Ovary (tissue), 9 donors: ENCODE data around the gene SGPP1. TPM values are rescaled to one million over a fixed set of nuclear protein-coding genes. Genes with fewer than 3 reads are reported as not detected.
A peak's percentile ranks its signal among the peaks of the same experiment; 100 is the strongest.

Source experiments
- DNase-seq, 5 donors: peaks; one replicate each; pipeline ENCODE4 v3.0.0-alpha.2; 2019 to 2020
- H3K27ac ChIP-seq, 2 donors: fragments of 200-600 bp; one replicate each; pipeline versions ENCODE4 v1.5.1 to v1.8.0; 2019 to 2022
- H3K27me3 ChIP-seq: fragments of 200-600 bp; one replicate; pipeline ENCODE4 v1.8.0; 2022
- H3K36me3 ChIP-seq: fragments of 200-600 bp; sonication (generic); one replicate; pipeline ENCODE4 v1.5.1; 2019
- H3K4me1 ChIP-seq: one replicate; pipeline ENCODE4 v1.8.1; 2013; ENCODE audit warnings: mild to moderate bottlenecking, moderate library complexity; ENCODE audit not compliant: insufficient read depth
- H3K4me3 ChIP-seq: fragments of 200-600 bp; sonication (generic); one replicate; pipeline ENCODE4 v1.5.1; 2017
- H3K9me3 ChIP-seq, 2 donors: fragments of 200-600 bp in 1 of 2; sonication (generic) in 1 of 2; one replicate each; pipeline versions ENCODE4 v1.5.1 to v1.8.1; 2013 to 2019; ENCODE audit warnings: mild to moderate bottlenecking in 1 of 2, moderate library complexity in 1 of 2
- CTCF ChIP-seq, 3 donors: fragments of 450-650 bp in 2 of 3; fragments of 200-600 bp in 1 of 3; IDR thresholded peaks; one replicate each; pipeline versions ENCODE4 v1.5.1 to v1.8.0; 2016 to 2022; ENCODE audit warnings: antibody characterized with exemption in 3 of 3, mild to moderate bottlenecking in 1 of 3
- EP300 ChIP-seq: sonication (generic); formaldehyde crosslinking; IDR thresholded peaks from one replicate; pipeline ENCODE4 v1.6.1; 2017; ENCODE audit warnings: antibody characterized with exemption
- POLR2A ChIP-seq: fragments of 450-650 bp; IDR thresholded peaks from one replicate; pipeline ENCODE4 v1.6.1; 2017; ENCODE audit warnings: antibody characterized with exemption, mild to moderate bottlenecking, moderate library complexity
- WGBS, 3 donors: extraction: QIAGEN DNeasy Blood & Tissue Kit in 1 of 3; methylation state at CpG; one replicate each; pipeline versions ENCODE4 v1.1.5 to v1.1.7; 2013 to 2017; 5-methylcytosine and 5-hydroxymethylcytosine counted together
- intact Hi-C, 4 donors: fragments of 100-400 bp; cut with DNase I; formaldehyde crosslinking; loops; one replicate each; pipeline versions ENCODE4 v1.11.0 to v1.15.1; 2022 to 2023
- polyA plus RNA-seq, 2 donors: library from polyadenylated mRNA; stranded (reverse); fragments of 200-250 nt in 1 of 2; fragments of 350-450 nt in 1 of 2; fragmentation: Illumina TruSeq in 1 of 2; extraction: RNeasy Lipid Tissue Mini Kit (QIAGEN cat#74804) in 1 of 2; gene quantifications; one replicate each; pipeline ENCODE4 v1.2.3, GENCODE V29; 2013 to 2014
- total RNA-seq, 7 donors: library from RNA; depleted of rRNA in 2 of 7; stranded (reverse); fragments of >200 nt in 2 of 7; fragmentation: NEBNext Ultra II Directional in 3 of 7; extraction: Animal tissue kit (Norgen Biotek cat#: 25700) in 3 of 7; gene quantifications; one replicate each; pipeline versions ENCODE4 v1.1.0 to v1.2.4, GENCODE V29; 2016 to 2023
- donor health status: DM: no; HTN: no; CAD: no; lungs with moderate emphysema.
- donor health status: DM: no; HTN: no; CAD: no.
- donor health status: Bipolar disorder and iron deficiency.
- donor health status: DM: yes; HTN: yes; CAD: no.
- donor health status: DM: no; HTN: no; CAD: no.
- donor health status: DM: yes; HTN: yes; CAD: no.

The SGPP1 gene
- total and polyA plus RNA-seq, 9 donors: 7.6 to 18.4 (median 14.4) TPM

- TF ChIP-seq POLR2A (no peak), CTCF (IDR thresholded peaks at IDR 0.05) (no peak), EP300 (no peak)
- intact Hi-C loops: no loop called here
- no peaks in the 10 kb centered on the region for H3K4me1 ChIP-seq
- DNase-seq: no peak
- H3K4me3 ChIP-seq: no peak overlapping the region
- no peaks in the 10 kb centered on the region for H3K36me3 ChIP-seq
- H3K27ac ChIP-seq: no peak overlapping the region
- H3K9me3 ChIP-seq: no peaks in the 10 kb centered on the region
- 87 to 92% (median 92%) methylated on average over 5 of the region's 5 CpGs for WGBS, 3 donors
- no peaks in the 10 kb centered on the region for H3K27me3 ChIP-seq
Measured at GRCh38 chr14:63735720-63736119, 7.9 kb upstream of the SGPP1 start.

GRCh38 chr14:63730659-63731058, 2.8 kb upstream of the SGPP1 start:
- no peaks in the 10 kb centered on the region for H3K36me3 ChIP-seq
- 63 to 73% (median 67%) methylated on average over 3 of the region's 3 CpGs for WGBS, 3 donors
- no peak overlapping the region for H3K27ac ChIP-seq
- no peaks in the 10 kb centered on the region for H3K4me1 ChIP-seq
- no peak for TF ChIP-seq POLR2A
- no peaks in the 10 kb centered on the region for H3K9me3 ChIP-seq
- no peaks in the 10 kb centered on the region for H3K27me3 ChIP-seq
- no peak for DNase-seq
- H3K4me3 ChIP-seq: no peak overlapping the region
- intact Hi-C loops: no loop called here

DNA sequence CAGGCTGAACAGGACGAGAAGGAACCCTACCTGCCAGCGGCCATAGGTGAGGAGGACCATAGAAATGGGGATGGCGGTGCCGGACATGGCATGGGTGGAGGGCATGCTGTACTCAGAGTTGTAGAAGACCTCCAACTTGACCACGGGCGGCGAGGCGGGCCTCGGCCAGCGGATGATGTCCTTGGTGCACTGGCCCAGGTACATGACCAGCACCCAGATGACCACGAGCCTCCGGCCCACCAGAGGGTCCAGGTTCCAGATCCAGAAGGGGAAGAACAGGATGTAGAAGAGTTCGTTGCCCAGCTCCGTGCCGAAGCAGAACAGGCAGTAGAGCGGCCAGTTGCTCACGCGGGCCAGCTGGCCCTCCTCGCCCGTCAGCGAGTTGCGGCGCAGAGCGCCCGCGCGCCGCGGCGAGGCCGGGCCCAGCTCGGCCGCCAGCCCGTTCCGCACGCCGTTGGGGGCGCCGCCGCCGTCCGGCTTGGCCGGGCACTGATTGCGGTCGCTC, 582 bp downstream of the SGPP1 start:
- Histone ChIP-seq H3K4me1 (no peaks in the 10 kb centered on the region), H3K27me3 (no peaks in the 10 kb centered on the region), H3K4me3 (peak overlapping the region; percentile 94), H3K27ac (peak overlapping the region; percentile 67 to 86), H3K36me3 (no peaks in the 10 kb centered on the region), H3K9me3 (no peaks in the 10 kb centered on the region)
- 0 to 1% (median 0%) methylated on average over 40 to 45 of the region's 45 CpGs for WGBS, 3 donors
- no peak for TF ChIP-seq EP300
- TF ChIP-seq POLR2A: no peak
- no peak for TF ChIP-seq CTCF (IDR thresholded peaks at IDR 0.05)
- DNase-seq: peak; percentile 33 to 67 (median 41)
- intact Hi-C loops: no loop called here

- TF ChIP-seq CTCF (IDR thresholded peaks at IDR 0.05) (no peak), POLR2A (no peak), EP300 (no peak)
- WGBS, 3 donors: 3 to 4% (median 4%) methylated on average over 5 of the region's 5 CpGs
- Histone ChIP-seq H3K4me1 (no peaks in the 10 kb centered on the region), H3K9me3 (no peaks in the 10 kb centered on the region), H3K27me3 (no peaks in the 10 kb centered on the region), H3K4me3 (peak overlapping the region; percentile 94), H3K27ac (no peak overlapping the region), H3K36me3 (no peaks in the 10 kb centered on the region)
- DNase-seq: no peak
- intact Hi-C loops: no loop called here
Measured at GRCh38 chr14:63726499-63726898, 1.4 kb downstream of the SGPP1 start.

GRCh38 chr14:63725786-63726460, 1.9 kb downstream of the SGPP1 start:
- 60 to 68% (median 63%) methylated on average over 8 of the region's 8 CpGs for WGBS, 3 donors
- no peaks in the 10 kb centered on the region for H3K4me1 ChIP-seq
- no peaks in the 10 kb centered on the region for H3K36me3 ChIP-seq
- DNase-seq: no peak
- intact Hi-C loops: no loop called here
- no peak for TF ChIP-seq CTCF (IDR thresholded peaks at IDR 0.05)
- TF ChIP-seq POLR2A: no peak
- no peak for TF ChIP-seq EP300
- no peak overlapping the region for H3K27ac ChIP-seq
- no peaks in the 10 kb centered on the region for H3K9me3 ChIP-seq
- H3K4me3 ChIP-seq: peak overlapping the region; percentile 94
- H3K27me3 ChIP-seq: no peaks in the 10 kb centered on the region
